HUES64 (cell line): ENCODE measurements around the gene PKD2.

ENCODE experiments used
- H3K27ac ChIP-seq: 2 replicates; pipeline ENCODE4 v1.7.0; 2013; ENCODE audit warnings: low read depth, low read length, inconsistent platforms
- H3K27me3 ChIP-seq: 2 replicates; pipeline ENCODE4 v1.6.1; 2013; ENCODE audit warnings: mild to moderate bottlenecking, low read length; ENCODE audit not compliant: insufficient read depth
- H3K36me3 ChIP-seq: 2 replicates; pipeline ENCODE4 v1.6.1; 2013; ENCODE audit warnings: mild to moderate bottlenecking, low read length; ENCODE audit not compliant: insufficient read depth
- H3K4me1 ChIP-seq: 2 replicates; pipeline ENCODE4 v1.6.1; 2013; ENCODE audit warnings: mild to moderate bottlenecking, low read length, moderate library complexity; ENCODE audit not compliant: insufficient read depth
- H3K4me3 ChIP-seq: 2 replicates; pipeline ENCODE4 v1.5.1; 2013; ENCODE audit warnings: mild to moderate bottlenecking, low read length, moderate library complexity
- H3K9ac ChIP-seq: 2 replicates; pipeline ENCODE4 v1.6.1; 2013; ENCODE audit warnings: mild to moderate bottlenecking, low read depth, low read length
- H3K9me3 ChIP-seq: 2 replicates; pipeline ENCODE4 v1.6.1; 2013; ENCODE audit warnings: low read depth, low read length; ENCODE audit not compliant: insufficient read depth
- WGBS: fragments of 150-250, 120-280 bp; methylation state at CpG from one replicate; pipeline ENCODE4 v1.1.7; 2013; ENCODE audit warnings: missing lambda C conversion rate; 5-methylcytosine and 5-hydroxymethylcytosine counted together

Gene PKD2

GRCh38 chr4:88070031-88070430 lies 62.6 kb downstream of the PKD2 start:
- Histone ChIP-seq H3K9ac (no peak overlapping the region), H3K27me3 (no peaks in the 10 kb centered on the region), H3K4me1 (no peaks in the 10 kb centered on the region), H3K27ac (no peak overlapping the region), H3K9me3 (peaks cover 2% of the 10 kb centered on the region; the same call in 1 of the 2 replicates), H3K4me3 (no peak overlapping the region), H3K36me3 (peaks cover 98% of the 10 kb centered on the region)
- 100% methylated on average over 1 of the region's 1 CpG for WGBS

GRCh38 chr4:88075336-88075735 lies 67.9 kb downstream of the PKD2 start:
- Histone ChIP-seq H3K9me3 (no peaks in the 10 kb centered on the region), H3K36me3 (peaks cover 80% of the 10 kb centered on the region), H3K27ac (no peak overlapping the region), H3K4me3 (no peak overlapping the region), H3K27me3 (no peaks in the 10 kb centered on the region), H3K9ac (no peak overlapping the region), H3K4me1 (no peaks in the 10 kb centered on the region)
- 96% methylated on average over 8 of the region's 9 CpGs for WGBS

GRCh38 chr4:88077911-88078524 lies 70.6 kb downstream of the PKD2 start:
- H3K27me3 ChIP-seq: no peaks in the 10 kb centered on the region
- WGBS: 90% methylated on average over 7 of the region's 7 CpGs
- H3K36me3 ChIP-seq: peaks cover 54% of the 10 kb centered on the region
- no peak overlapping the region for H3K9ac ChIP-seq
- no peaks in the 10 kb centered on the region for H3K4me1 ChIP-seq
- H3K9me3 ChIP-seq: no peaks in the 10 kb centered on the region
- peak overlapping the region; percentile 41; the same call in 1 of the 2 replicates for H3K27ac ChIP-seq
- no peak overlapping the region for H3K4me3 ChIP-seq

- H3K4me1 ChIP-seq: no peaks in the 10 kb centered on the region
- no peaks in the 10 kb centered on the region for H3K27me3 ChIP-seq
- H3K9me3 ChIP-seq: no peaks in the 10 kb centered on the region
- H3K36me3 ChIP-seq: peaks cover 50% of the 10 kb centered on the region
- peak overlapping the region; percentile 41; the same call in 1 of the 2 replicates for H3K27ac ChIP-seq
- 95% methylated on average over 1 of the region's 2 CpGs for WGBS
- H3K9ac ChIP-seq: no peak overlapping the region
- H3K4me3 ChIP-seq: no peak overlapping the region
These were observed 71.1 kb downstream of the PKD2 start for GRCh38 chr4:88078579-88078978.

- WGBS: 82% methylated on average over 1 of the region's 1 CpG
- peaks cover 29% of the 10 kb centered on the region for H3K36me3 ChIP-seq
- no peak overlapping the region for H3K27ac ChIP-seq
- no peak overlapping the region for H3K4me3 ChIP-seq
- H3K27me3 ChIP-seq: no peaks in the 10 kb centered on the region
- H3K9ac ChIP-seq: no peak overlapping the region
- no peaks in the 10 kb centered on the region for H3K9me3 ChIP-seq
- no peaks in the 10 kb centered on the region for H3K4me1 ChIP-seq
These were observed 73.2 kb downstream of the PKD2 start for GRCh38 chr4:88080626-88081025.

GRCh38 chr4:88087004-88087403 lies 79.6 kb downstream of the PKD2 start:
- WGBS: 93% methylated on average over 1 of the region's 1 CpG
- Histone ChIP-seq H3K9me3 (no peaks in the 10 kb centered on the region), H3K27me3 (no peaks in the 10 kb centered on the region), H3K36me3 (no peaks in the 10 kb centered on the region), H3K4me1 (no peaks in the 10 kb centered on the region), H3K9ac (no peak overlapping the region), H3K4me3 (no peak overlapping the region), H3K27ac (no peak overlapping the region)

GRCh38 chr4:88090898-88091297 lies 83.5 kb downstream of the PKD2 start:
- no peaks in the 10 kb centered on the region for H3K9me3 ChIP-seq
- H3K4me3 ChIP-seq: no peak overlapping the region
- no peaks in the 10 kb centered on the region for H3K27me3 ChIP-seq
- no peaks in the 10 kb centered on the region for H3K36me3 ChIP-seq
- no peaks in the 10 kb centered on the region for H3K4me1 ChIP-seq
- H3K27ac ChIP-seq: no peak overlapping the region
- H3K9ac ChIP-seq: no peak overlapping the region

- H3K9me3 ChIP-seq: no peaks in the 10 kb centered on the region
- WGBS: 98% methylated on average over 2 of the region's 3 CpGs
- no peak overlapping the region for H3K27ac ChIP-seq
- no peaks in the 10 kb centered on the region for H3K27me3 ChIP-seq
- H3K4me3 ChIP-seq: no peak overlapping the region
- no peaks in the 10 kb centered on the region for H3K4me1 ChIP-seq
- H3K36me3 ChIP-seq: no peaks in the 10 kb centered on the region
- no peak overlapping the region for H3K9ac ChIP-seq
These were observed 83.9 kb downstream of the PKD2 start for GRCh38 chr4:88091378-88091777.

GRCh38 chr4:88093874-88094273 lies 86.4 kb downstream of the PKD2 start:
- Histone ChIP-seq H3K4me3 (no peak overlapping the region), H3K27me3 (no peaks in the 10 kb centered on the region), H3K4me1 (no peaks in the 10 kb centered on the region), H3K36me3 (no peaks in the 10 kb centered on the region), H3K9ac (no peak overlapping the region), H3K9me3 (no peaks in the 10 kb centered on the region), H3K27ac (no peak overlapping the region)
- WGBS: 89% methylated on average over 5 of the region's 5 CpGs

- Histone ChIP-seq H3K4me3 (no peak overlapping the region), H3K36me3 (no peaks in the 10 kb centered on the region), H3K4me1 (no peaks in the 10 kb centered on the region), H3K27me3 (no peaks in the 10 kb centered on the region), H3K27ac (no peak overlapping the region), H3K9me3 (no peaks in the 10 kb centered on the region), H3K9ac (no peak overlapping the region)
- WGBS: 89% methylated on average over 2 of the region's 2 CpGs
These were observed 89.9 kb downstream of the PKD2 start for GRCh38 chr4:88097301-88097700.

- Histone ChIP-seq H3K27me3 (no peaks in the 10 kb centered on the region), H3K36me3 (no peaks in the 10 kb centered on the region), H3K9me3 (no peaks in the 10 kb centered on the region), H3K9ac (no peak overlapping the region), H3K4me3 (no peak overlapping the region), H3K4me1 (no peaks in the 10 kb centered on the region), H3K27ac (no peak overlapping the region)
- 88% methylated on average over 1 of the region's 3 CpGs for whole genome bisulfite sequencing
These were observed 90.3 kb downstream of the PKD2 start for GRCh38 chr4:88097781-88098180.
